Smooth muscle cell (in vitro differentiated cells): ENCODE measurements around the gene ELANE. TPM values are rescaled to one million over a fixed set of nuclear protein-coding genes. Genes with fewer than 3 reads are reported as not detected.

ENCODE experiments used
- DNase-seq: peaks from one replicate; lab custom pipeline; 2025; ENCODE audit not compliant: unreplicated experiment; lab: John Stamatoyannopoulos, UW
- H2AFZ ChIP-seq: fragments of 200-600 bp; sonication (generic); 2 replicates; pipeline ENCODE4 v1.6.0; 2016; ENCODE audit warnings: antibody characterized with exemption, low read depth, mild to moderate bottlenecking
- H3F3A ChIP-seq: fragments of 200-600 bp; sonication (generic); 2 replicates; pipeline ENCODE4 v1.6.0; 2017; ENCODE audit warnings: antibody characterized with exemption, low read depth
- H3K27ac ChIP-seq: fragments of 200-600 bp; sonication (generic); 2 replicates; pipeline ENCODE4 v1.5.1; 2016; ENCODE audit warnings: low read depth, mild to moderate bottlenecking
- H3K27me3 ChIP-seq: fragments of 200-600 bp; sonication (generic); 2 replicates; pipeline ENCODE4 v1.6.1; 2016; ENCODE audit warnings: low read depth, mild to moderate bottlenecking
- H3K36me3 ChIP-seq: fragments of 200-600 bp; sonication (generic); 2 replicates; pipeline ENCODE4 v1.5.1; 2016; ENCODE audit warnings: low read depth
- H3K4me1 ChIP-seq: fragments of 200-600 bp; sonication (generic); 2 replicates; pipeline ENCODE4 v1.5.1; 2016; ENCODE audit warnings: low read depth
- H3K4me2 ChIP-seq: fragments of 200-600 bp; sonication (generic); 2 replicates; pipeline ENCODE4 v1.6.0; 2016; ENCODE audit warnings: mild to moderate bottlenecking
- H3K4me3 ChIP-seq: fragments of 200-600 bp; sonication (generic); 2 replicates; pipeline ENCODE4 v1.5.1; 2016; ENCODE audit warnings: mild to moderate bottlenecking
- H3K79me2 ChIP-seq: fragments of 200-600 bp; sonication (generic); 2 replicates; pipeline ENCODE4 v1.6.0; 2016; ENCODE audit warnings: low read depth, mild to moderate bottlenecking
- H3K9ac ChIP-seq: fragments of 200-600 bp; sonication (generic); 2 replicates; pipeline ENCODE4 v1.6.0; 2016; ENCODE audit warnings: low read depth
- H3K9me3 ChIP-seq: fragments of 200-600 bp; sonication (generic); replicated peaks from 2 replicates; pipeline ENCODE4 v1.5.1; 2016; ENCODE audit warnings: low read depth
- H4K20me1 ChIP-seq: fragments of 200-600 bp; sonication (generic); 2 replicates; pipeline ENCODE4 v1.6.0; 2016; ENCODE audit warnings: low read depth
- WGBS: methylation state at CpG from one replicate; pipeline ENCODE4 v1.1.7; 2016; ENCODE audit warnings: low lambda C conversion rate; 5-methylcytosine and 5-hydroxymethylcytosine counted together
- polyA plus RNA-seq: library from polyadenylated mRNA; unstranded; fragments of >200 nt; fragmentation: Nextera tagmentation; extraction: Ambion mirVana; gene quantifications from 2 replicates; pipeline ENCODE4 v1.2.1, GENCODE V29; 2016
- total RNA-seq: library from RNA; depleted of rRNA; stranded (reverse); fragments of >200 nt; gene quantifications from 2 replicates; pipeline ENCODE4 v1.2.3, GENCODE V29; 2014
- TF ChIP-seq, protein P1 (sequence below): fragments of 200-600 bp; sonication (generic); IDR thresholded peaks from 2 replicates; pipeline ENCODE4 v1.5.1; 2017; ENCODE audit warnings: borderline replicate concordance, mild to moderate bottlenecking, antibody characterized with exemption; ENCODE audit not compliant: insufficient read depth, poor library complexity, severe bottlenecking

Gene ELANE
- total and polyA plus RNA-seq, 2 experiments from 2014 or later: not detected

DNA sequence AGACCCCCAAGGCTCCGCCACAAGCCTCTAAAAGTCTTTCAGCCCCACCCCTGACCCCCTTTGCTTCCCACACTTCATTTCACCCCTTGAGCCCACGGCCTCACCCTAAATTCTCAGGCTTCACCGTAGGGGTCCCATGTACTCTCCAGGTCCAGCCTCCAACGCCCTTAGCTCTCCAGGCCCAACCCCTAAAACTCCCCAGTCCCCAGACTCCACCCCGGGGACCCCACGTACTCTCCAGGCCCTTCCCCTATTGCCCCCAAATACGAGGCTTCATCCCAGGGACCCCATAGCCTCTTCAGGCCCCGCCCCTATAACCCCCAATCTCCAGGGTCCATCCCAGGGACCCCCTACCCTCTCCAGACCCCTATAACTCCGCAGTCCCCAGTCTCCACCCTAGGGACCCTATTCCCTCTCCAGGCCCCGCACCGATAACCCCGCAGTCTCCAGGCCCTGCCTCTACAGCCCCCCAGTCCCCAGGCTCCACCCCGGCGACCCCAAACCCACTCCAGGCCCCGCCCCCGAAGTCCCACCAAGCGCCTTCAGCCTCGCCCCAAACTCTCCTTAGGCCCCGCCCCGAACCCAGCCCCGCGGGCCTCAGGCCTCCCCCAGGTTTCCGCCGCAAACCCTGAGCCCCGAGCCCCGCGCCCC is 40.3 kb downstream of the ELANE start:
- no peaks in the 10 kb centered on the region for H3K36me3 ChIP-seq
- no peaks in the 10 kb centered on the region for H3K9me3 ChIP-seq
- 17% methylated on average over 5 of the region's 27 CpGs for WGBS
- H3K9ac ChIP-seq: peak overlapping the region; percentile 95
- peak overlapping the region; percentile 97 for H3K4me3 ChIP-seq
- no peak for DNase-seq
- H3K79me2 ChIP-seq: peaks cover 16% of the 10 kb centered on the region
- no peaks in the 10 kb centered on the region for H3K4me1 ChIP-seq
- no peaks in the 10 kb centered on the region for H3K27me3 ChIP-seq
- peak overlapping the region; percentile 97 for H3K4me2 ChIP-seq
- peaks cover 11% of the 10 kb centered on the region for H4K20me1 ChIP-seq
- TF ChIP-seq, protein P1, sequence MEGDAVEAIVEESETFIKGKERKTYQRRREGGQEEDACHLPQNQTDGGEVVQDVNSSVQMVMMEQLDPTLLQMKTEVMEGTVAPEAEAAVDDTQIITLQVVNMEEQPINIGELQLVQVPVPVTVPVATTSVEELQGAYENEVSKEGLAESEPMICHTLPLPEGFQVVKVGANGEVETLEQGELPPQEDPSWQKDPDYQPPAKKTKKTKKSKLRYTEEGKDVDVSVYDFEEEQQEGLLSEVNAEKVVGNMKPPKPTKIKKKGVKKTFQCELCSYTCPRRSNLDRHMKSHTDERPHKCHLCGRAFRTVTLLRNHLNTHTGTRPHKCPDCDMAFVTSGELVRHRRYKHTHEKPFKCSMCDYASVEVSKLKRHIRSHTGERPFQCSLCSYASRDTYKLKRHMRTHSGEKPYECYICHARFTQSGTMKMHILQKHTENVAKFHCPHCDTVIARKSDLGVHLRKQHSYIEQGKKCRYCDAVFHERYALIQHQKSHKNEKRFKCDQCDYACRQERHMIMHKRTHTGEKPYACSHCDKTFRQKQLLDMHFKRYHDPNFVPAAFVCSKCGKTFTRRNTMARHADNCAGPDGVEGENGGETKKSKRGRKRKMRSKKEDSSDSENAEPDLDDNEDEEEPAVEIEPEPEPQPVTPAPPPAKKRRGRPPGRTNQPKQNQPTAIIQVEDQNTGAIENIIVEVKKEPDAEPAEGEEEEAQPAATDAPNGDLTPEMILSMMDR: no peak
- no peak overlapping the region for H2AFZ ChIP-seq
- no peak overlapping the region for H3K27ac ChIP-seq
- H3F3A ChIP-seq: peaks cover 5% of the 10 kb centered on the region

DNA sequence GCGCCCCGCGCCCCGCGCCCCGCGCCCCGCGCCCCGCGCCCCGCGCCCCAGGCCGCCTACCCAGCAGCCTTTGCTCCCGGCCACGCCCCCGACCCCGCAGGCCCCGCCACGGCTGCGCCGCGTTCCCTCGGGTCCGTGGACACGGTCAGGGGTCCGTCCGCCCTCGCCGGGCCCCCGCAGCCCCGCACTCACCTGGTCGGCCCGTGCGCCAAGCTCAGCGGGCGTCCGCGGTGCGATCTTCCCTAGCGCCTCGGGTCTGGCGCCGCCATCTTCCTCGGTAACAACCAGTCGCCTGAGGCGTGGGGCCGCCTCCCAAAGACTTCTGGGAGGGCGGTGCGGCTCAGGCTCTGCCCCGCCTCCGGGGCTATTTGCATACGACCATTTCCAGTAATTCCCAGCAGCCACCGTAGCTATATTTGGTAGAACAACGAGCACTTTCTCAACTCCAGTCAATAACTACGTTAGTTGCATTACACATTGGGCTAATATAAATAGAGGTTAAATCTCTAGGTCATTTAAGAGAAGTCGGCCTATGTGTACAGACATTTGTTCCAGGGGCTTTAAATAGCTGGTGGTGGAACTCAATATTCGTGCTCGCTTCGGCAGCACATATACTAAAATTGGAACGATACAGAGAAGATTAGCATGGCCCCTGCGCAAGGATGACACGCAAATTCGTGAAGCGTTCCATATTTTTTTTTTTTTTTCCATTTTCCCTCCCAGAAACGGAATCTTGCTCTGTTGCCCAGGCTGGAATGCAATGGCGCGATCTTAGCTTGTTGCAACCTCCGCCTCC is 41.0 kb downstream of the ELANE start, which contains the start of the genes MED16 and RNU6-9:
Gene MED16, minus strand, starts transcription at position 294 of the 796 bp plus-strand sequence. CDS start 2,056 bp downstream, outside the sequence.
Gene RNU6-9, plus strand, starts transcription at position 591 of the 796 bp plus-strand sequence.
- Histone ChIP-seq H3K79me2 (peaks cover 16% of the 10 kb centered on the region), H3K9me3 (no peaks in the 10 kb centered on the region), H2AFZ (peak within 1 kb of the TSS; percentile 94), H3K4me2 (peak within 1 kb of the TSS; percentile 97), H3K27ac (peak within 1 kb of the TSS; percentile 96), H3K36me3 (no peaks in the 10 kb centered on the region), H3K27me3 (no peaks in the 10 kb centered on the region), H3K9ac (peak within 1 kb of the TSS; percentile 95), H3K4me3 (peak within 1 kb of the TSS; percentile 97), H3F3A (peaks cover 5% of the 10 kb centered on the region), H3K4me1 (no peaks in the 10 kb centered on the region), H4K20me1 (peaks cover 8% of the 10 kb centered on the region)
- TF ChIP-seq, protein P1: no peak
- WGBS: 2% methylated on average over 39 of the region's 69 CpGs
- peak; percentile 75 for DNase-seq

DNA sequence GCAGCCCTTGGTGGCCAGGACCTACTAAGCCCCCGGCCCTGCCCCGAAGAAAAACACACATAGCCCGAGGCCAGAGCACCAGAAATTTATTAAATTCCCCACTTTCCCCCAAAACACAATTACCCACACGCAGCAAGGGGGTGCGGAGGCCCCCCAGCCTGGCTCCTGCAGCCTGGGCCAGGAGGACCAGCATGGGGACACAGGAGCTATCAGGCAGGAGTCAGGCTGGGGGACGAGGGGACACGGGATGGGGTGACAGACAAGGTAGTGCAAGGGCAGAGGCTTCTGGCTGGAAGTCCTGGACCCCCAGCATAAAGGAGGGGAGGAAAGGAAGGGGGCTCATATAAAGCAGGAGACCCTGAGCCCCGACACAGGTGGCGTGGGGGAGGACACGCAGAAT is 44.3 kb downstream of the ELANE start:
- no peak for DNase-seq
- Histone ChIP-seq H3K4me3 (no peak overlapping the region), H3K9ac (no peak overlapping the region), H3K4me2 (no peak overlapping the region), H3K79me2 (peaks cover 8% of the 10 kb centered on the region), H3K27ac (no peak overlapping the region), H4K20me1 (peaks cover 27% of the 10 kb centered on the region), H3K36me3 (no peaks in the 10 kb centered on the region), H3K27me3 (no peaks in the 10 kb centered on the region), H2AFZ (no peak overlapping the region), H3K4me1 (no peaks in the 10 kb centered on the region), H3F3A (peaks cover 5% of the 10 kb centered on the region), H3K9me3 (no peaks in the 10 kb centered on the region)
- TF ChIP-seq, protein P1: no peak
- WGBS: 85% methylated on average over 10 of the region's 10 CpGs
